ENCODE measurements around the gene DENND2A. TPM values are rescaled to one million over a fixed set of nuclear protein-coding genes. Genes with fewer than 3 reads are reported as not detected.
"Not testable (repeated sequence)": the region's sequence is repeated elsewhere in the genome, so short reads cannot be mapped to it uniquely, and the experiment has no call there.

DENND2A gene
- total RNA-seq, 1 donor from 2014 or later = not detected

DNA sequence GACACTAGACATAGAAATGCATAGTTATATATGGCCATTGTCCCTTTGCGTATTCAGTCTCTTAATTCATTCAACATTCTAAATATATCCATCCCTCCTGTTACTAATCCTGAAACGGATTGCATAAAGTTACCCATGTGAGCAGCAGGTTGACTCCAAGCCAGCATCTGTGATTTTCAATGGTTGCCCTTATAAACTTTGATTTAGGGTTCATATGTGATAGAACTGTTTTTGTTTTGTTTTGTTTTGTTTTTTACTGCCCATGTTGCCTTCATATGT, 13.4 kb upstream of the DENND2A start:
- intact Hi-C loops (cut with micrococcal nuclease) = no loop called here

DNA sequence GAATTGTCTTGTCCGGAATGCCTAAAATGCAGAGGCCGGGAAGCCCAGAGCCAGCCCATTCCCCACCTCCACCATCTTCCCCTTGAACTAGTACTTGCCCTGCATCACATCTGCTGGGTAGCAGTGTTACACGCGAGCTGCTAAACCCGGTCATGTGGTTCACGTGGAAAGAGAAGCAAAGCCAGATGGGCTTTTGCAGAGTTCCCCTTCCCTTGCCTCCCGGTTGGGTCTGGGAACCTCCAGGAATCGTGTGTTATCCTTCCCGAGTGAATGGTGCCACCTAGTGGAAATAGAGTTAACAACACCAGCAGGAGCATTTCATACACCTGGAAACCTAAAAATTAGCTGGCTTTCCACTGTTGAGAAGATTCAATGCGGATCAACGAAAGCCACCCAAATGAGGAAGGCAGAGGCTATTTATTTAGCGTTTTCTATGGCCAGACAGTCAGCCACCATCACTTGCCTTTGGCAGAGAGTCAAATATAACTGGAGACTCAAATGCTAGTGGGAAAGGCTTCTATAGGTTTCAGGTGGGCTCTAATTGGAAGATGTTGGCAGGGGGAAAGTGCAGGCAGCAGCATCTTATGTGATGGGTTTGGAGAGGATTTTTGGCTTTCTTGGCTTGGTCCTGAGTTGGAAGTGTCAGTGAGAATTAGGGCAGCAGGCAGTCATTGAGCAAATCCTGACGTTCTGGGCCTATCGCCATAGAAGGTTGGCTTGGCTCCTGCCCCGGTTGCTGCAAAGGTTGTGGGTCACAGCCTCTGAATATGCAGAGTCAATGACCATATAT, 12.9 kb upstream of the DENND2A start:
- intact Hi-C loops (cut with micrococcal nuclease) = loop anchor here (1.0 kb wide), 1 partner anchor 177 kb away; no protein-coding TSS in a partner anchor

GRCh38 chr7:140650367-140650766, 9.8 kb upstream of the DENND2A start:
- intact Hi-C loops (cut with micrococcal nuclease) = no loop called here

DNA sequence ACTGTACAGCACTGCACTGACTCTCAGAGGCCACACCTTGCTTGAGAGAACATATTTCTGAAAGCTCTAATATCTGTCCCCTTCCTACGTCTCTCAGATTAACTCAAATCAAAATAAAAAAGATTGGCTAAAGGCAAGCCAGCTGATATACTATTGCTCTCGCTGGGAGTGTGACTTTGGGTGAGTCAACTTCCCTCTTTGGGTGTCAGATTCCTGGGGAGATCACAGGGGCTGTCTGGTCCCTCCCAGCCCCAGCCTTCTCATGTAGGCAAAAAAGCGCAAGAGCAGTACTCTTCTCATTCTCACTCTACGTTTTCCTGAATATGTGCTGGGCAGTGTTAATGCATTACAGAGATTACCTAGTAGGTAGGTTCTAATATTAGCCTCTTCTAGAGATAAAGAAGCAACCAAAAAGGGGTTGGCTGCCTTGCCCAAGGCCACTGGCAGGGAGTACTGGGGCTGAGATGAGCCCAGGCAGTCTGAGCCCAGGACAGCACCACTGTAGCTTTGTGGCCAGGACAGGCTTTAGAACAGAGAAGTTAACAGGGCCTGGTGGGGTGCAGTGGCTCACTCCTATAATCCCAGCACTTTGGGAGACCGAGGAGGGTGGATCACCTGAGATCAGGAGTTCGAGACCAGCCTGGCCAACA, 9.1 kb upstream of the DENND2A start:
- intact Hi-C loops (cut with micrococcal nuclease) = no loop called here

DNA sequence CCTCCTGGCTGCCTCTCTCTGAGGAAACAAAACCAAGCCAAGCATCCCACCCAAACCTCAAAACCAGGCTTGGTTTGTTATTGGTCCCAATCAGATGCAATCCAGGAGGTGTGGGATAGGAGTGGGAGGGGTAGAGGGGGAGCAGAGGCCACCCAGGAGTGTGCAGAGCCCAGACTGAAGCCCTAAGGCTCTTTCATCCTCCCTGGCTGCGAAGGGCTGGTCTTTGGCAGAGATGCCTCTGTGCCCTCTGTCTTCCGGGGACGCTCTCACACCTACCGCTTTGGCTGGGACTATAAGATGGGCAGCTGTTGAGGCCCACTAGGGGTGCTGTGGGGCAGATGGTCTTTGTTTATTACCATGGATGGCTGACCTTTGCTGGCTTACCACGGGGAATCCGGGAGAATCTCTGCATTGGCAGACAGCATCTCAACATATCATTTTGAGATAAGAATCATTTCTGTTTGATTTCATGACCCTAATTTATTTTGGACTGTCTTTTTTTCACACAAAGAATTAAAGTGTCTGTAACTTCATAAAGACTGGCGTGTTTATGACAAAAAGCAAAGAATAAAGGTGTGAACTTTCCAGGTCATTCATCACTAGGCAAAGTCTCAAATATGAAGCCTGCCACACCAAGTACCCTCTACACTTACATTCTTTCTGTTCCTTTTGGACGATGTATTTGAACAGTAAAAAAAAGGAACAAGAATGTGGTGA, 6.5 kb upstream of the DENND2A start:
- intact Hi-C loops (cut with micrococcal nuclease) = no loop called here

DNA sequence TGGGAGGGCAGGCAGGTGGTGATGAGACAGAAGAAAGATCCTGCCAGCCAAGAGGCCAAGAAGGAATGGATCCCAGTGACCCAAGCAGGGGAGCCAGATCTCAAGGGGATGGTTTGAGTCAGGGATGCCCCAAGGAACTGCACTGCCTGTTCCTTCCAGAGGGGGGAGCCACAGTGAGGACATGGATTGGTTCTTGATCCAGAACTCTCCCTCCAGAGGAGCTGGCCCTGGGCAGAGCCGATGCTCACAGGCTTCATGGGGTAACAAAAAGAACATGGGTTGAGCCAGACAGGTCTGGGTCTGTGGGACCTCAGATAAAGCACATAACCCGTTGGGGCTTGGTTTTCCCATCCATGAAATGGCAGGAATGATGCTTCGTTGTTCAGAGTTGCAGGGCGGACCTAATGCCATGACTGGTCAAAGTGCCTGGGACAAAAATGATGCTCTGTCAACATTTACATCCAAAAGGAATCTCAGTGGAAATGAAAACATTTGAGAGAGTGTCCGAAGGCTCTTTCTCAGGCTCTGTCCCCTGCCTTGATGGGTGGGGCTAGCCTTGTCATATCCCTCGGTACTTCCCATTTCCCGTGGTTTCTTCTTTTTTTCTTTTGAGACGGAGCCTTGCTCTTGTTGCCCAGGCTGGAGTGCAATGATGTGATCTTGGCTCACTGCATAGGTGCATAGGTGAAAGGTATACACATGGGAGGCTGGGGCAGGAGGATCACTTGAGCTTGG, 4.7 kb upstream of the DENND2A start:
- intact Hi-C loops (cut with micrococcal nuclease) = no loop called here

DNA sequence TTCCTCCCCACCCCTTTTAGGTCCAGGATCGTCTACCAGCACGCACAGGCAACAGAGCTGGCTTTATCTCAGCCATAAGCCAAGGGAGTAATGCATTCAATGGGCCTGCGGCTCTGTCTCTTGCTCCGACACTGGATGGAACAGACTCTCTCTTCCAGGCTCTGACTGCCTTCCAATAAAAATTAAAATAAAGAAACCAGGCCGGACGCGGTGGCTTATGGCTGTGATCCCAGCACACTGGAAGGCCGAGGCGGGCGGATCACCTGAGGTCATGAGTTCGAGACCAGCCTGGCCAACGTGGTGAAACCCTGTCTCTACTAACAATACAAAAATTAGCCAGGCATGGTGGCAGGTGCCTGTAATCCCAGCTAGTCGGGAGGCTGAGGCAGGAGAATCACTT, 4.1 kb upstream of the DENND2A start:
- intact Hi-C loops (cut with micrococcal nuclease) = not testable (repeated sequence)

GRCh38 chr7:140643416-140643815, 2.8 kb upstream of the DENND2A start:
- intact Hi-C loops (cut with micrococcal nuclease) = no loop called here

- intact Hi-C loops (cut with micrococcal nuclease) = no loop called here
These were observed 1.0 kb upstream of the DENND2A start for GRCh38 chr7:140641524-140642195.

DNA sequence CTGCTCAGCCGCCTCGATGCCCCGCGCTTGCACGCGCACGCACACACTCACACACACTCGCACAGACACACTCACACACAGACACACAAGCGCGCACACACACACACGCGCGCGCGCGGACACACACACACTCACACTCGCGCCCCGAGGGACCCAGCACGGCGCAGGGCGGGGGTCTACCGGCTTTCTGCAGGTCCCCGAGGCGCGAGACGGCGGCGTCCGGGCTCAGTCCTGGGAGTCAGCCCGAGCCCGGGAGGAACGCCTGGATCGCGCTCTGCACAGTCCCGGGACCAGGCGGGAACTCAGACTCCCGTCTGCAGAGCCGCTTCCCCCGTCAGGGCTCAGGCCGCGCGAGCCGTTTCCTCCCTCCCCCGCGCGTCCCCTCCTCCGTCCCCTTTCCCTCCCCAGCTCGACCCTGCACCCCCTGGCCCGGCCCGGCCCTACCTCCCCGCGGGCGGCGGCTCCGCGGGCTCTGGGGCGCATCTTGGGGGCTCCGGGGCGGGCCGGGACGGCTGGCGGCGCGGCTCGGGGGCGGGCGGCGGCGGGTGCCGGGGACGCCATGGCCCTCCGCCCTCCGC, 464 bp downstream of the DENND2A start:
- intact Hi-C loops (cut with micrococcal nuclease) = no loop called here

DNA sequence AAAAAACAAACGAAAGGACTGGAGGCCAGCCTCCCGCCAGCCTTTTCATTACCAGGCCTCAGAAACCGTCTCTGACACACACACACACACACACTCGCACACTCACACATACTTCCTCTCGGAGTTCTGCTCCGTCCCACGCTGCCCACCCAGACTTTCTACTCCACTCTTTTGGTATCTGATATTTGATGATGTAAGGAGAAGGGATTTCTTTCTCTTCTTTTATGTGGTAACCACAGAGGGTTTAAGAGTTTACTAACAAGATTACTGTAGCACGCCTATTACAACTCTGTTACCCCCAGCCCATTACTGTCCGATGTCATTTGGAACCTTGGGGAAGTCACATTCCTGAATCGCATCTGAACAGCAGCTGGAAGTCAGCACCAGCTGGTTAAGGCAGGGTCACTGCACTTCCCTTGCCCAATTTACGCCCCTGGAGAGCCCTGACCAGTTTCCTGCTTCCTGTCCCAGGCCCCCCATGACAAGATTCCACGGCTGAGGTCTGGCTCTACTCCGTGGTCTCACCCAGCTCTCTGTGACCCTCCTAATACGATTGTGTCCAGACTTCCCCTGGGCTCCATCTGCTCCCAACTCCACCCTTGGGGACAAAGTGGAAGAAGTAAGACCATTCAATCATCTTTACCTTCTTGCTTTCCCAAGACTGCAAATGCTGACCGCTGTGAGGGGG, 1.1 kb downstream of the DENND2A start:
- intact Hi-C loops (cut with micrococcal nuclease) = no loop called here

DNA sequence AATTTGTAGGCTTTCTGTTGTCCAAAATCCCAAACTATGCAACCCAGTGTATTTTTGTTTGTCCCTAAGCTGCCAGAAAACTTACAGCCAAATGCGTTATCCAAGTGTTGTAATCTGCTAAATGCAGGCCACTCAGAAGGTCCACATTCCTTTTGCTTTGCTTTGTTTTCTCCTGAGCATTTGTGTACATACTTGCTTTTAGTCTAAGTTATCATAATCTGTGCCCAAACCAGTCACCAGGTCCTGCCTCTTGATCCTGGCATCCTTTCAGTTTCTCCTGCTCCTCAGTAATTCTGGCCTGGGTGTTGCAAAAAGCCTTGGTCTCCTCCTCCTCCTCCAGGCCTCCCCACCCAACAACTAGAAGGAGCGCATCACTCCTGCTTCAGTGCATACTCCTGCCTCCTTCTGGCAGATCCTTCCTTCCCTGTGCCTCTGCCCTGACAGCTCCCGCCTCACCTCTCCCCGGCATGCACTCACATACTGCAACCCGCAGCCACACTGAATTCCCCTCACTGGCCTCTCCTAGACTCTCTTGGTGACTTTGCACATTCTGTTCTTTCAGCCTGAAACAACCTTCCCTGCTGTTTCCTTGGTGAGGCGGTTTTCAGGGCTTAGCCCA, 2.3 kb downstream of the DENND2A start:
- intact Hi-C loops (cut with micrococcal nuclease) = no loop called here

GRCh38 chr7:140637400-140637799, 3.2 kb downstream of the DENND2A start:
- intact Hi-C loops (cut with micrococcal nuclease) = no loop called here

GRCh38 chr7:140635816-140636215, 4.8 kb downstream of the DENND2A start:
- intact Hi-C loops (cut with micrococcal nuclease) = no loop called here

GRCh38 chr7:140635345-140635744, 5.3 kb downstream of the DENND2A start:
- intact Hi-C loops (cut with micrococcal nuclease) = no loop called here

DNA sequence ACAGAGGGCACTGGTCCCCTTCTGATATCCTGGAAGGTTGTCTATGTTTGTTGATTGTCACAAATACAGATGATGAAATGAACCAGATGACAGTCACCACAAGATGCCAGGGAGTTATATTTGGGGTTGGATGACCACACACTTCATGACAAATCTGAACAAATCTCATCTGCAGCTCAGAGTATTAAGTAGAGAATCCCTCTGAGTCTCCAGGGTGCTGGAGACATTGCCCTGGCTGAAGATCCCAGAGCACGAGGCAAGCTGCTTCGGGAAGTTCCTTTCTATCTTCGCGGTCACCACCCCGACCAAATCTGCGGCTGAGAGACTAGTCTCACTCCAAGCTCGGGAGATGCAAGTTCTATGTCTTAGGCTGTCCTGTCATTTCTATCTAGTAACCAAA, 9.0 kb downstream of the DENND2A start:
- intact Hi-C loops (cut with micrococcal nuclease) = no loop called here

- intact Hi-C loops (cut with micrococcal nuclease) = no loop called here
These were observed 9.6 kb downstream of the DENND2A start for GRCh38 chr7:140631021-140631420.

- intact Hi-C loops (cut with micrococcal nuclease) = no loop called here
These were observed 14.4 kb downstream of the DENND2A start for GRCh38 chr7:140625908-140626868.

GRCh38 chr7:140625192-140625558, 15.4 kb downstream of the DENND2A start:
- intact Hi-C loops (cut with micrococcal nuclease) = not testable (repeated sequence)
